Measurements from ENCODE around the gene ALPI. TPM values are rescaled to one million over a fixed set of nuclear protein-coding genes. Genes with fewer than 3 reads are reported as not detected.

The ALPI gene
- total RNA-seq, 1 donor from 2014 or later = not detected

DNA sequence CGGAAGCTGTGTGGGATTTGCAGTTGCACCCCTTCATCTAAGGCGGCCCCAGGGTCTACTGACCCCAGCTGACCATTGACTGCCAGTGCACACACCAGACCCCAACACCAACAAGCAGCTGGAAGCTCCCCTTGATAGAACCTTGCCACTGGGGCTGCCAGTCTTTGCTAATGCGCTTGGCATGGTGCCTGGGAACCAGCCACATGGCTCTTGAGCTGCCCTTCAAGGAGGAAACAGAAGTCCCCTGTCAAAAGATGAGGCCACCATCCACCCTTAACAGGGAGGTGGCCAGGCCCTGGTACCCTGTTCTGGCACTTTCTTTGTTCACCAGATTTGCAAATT, 8.6 kb downstream of the ALPI start:
- ATAC-seq = no peak

GRCh38 chr2:232465061-232465460, 9.1 kb downstream of the ALPI start:
- ATAC-seq = no peak

DNA sequence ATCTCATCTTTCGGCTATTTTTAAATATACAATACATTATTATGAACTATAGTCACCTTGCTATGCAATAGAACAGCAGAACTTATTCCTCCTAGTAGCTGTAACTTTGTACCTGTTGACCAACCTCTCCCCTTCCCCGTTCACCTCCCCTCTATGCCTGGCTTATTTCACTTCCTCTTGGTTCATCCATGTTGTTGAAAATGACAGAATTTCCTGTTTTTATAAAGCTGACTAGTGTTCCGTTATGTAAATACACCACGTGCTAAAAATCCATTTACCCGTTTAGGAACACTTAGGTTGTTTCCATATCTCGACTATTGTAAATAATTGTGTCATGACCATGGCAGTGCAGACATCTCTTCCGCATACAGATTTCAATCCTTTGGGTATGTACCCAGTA, 10.3 kb downstream of the ALPI start:
- no peak for ATAC-seq

- ATAC-seq = no peak
These were observed 17.5 kb downstream of the ALPI start for GRCh38 chr2:232473467-232473890.

GRCh38 chr2:232476045-232476444, 20.1 kb downstream of the ALPI start:
- ATAC-seq = no peak

DNA sequence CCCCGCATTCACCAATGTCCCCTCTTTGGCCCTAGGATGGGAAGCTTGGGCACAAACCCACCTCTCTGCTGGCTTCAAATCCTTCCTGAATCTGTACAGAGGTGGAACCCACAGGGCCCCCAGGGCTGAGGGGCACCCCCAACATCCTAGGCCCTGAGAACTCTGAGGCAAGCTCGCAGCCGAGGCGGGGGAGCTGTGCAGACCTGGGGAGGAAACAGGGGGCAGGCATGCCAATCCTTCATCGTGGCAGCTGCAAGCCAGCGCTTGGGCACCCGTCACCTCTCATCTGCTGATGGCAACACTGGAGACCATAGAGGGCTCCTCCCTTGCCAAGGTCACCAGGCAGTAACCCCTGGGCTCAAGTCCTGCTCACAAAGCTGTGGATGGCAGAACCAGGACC, 20.8 kb downstream of the ALPI start:
- ATAC-seq = no peak

DNA sequence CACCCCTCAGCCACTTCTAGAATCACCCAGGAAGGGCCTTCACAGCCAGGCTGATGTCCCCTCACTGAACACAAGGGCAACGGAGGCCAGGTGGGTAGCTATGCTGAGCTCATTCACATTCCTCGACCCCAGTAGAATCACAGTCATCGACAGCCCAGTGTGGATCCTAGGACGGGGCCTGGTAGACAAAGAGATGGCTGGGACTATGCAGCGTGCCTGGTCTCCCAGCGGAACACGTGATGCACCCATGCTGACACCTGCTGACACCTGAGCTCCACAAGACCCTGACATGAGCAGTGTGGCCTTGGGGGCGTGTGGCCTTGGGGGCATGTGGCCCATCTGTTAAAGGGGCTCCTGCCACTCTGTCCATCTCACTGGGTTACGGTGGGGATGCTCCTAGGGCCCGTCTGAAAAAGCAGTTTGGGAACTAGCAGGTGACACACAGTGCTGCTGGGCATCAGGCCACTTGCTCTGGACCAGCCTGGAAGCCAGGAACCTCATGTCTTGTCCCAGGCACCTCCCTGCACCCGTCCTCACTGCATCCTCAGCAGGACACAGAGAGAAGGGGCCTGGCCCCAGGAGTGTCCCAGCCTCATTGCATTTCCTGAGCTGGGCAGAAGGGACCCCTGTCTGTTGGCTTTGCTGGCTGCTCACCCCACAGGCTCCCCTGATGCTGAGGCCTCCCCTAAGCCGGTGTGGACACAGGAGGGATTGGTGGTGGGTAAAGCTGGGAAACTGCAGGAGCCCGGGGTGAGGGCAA, 22.0 kb downstream of the ALPI start:
- no peak for ATAC-seq

DNA sequence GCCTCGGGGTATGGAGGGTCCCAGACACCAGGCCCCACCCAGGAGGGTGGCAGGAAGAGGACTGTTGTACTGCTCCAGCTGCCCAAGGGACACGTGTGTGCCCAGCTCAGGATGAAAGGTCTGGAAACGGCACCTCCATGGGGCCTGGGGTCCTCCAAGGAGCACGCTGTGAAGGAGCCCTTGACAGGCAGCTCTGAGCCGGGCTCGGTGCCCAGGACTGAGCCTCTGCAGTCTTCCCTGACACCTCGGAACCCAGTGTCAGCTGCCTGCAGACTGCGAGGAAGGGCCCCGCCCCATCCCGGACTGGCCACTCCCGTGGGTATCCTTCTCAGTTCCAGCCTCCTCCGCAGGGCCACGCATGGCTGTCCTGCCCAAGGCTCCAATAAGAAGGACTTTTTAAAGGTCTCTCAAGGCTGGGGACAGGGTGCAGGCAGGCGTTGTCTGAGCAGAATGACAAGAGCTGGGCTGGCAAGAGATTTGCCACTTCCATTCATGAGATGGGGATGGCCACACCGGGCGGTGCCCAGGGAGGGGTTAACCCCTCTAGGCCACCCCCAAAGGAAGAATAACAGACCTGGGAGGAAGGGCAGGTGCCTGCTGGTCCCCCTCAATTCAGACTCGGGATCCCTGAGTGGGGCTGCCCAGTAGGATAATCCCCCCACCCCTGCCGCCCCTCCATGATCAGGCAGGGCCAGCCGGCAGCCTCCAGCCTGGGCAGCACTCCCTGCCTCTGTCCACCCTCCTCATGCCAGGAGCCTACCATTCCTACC, 22.8 kb downstream of the ALPI start:
- no peak for ATAC-seq

GRCh38 chr2:232479341-232480200, 23.6 kb downstream of the ALPI start:
- no peak for ATAC-seq

- ATAC-seq = no peak
These were observed 24.5 kb downstream of the ALPI start for GRCh38 chr2:232480201-232481190.

GRCh38 chr2:232481322-232482140, 25.6 kb downstream of the ALPI start:
- no peak for ATAC-seq

- ATAC-seq = no peak
These were observed 26.6 kb downstream of the ALPI start for GRCh38 chr2:232482301-232483238.

DNA sequence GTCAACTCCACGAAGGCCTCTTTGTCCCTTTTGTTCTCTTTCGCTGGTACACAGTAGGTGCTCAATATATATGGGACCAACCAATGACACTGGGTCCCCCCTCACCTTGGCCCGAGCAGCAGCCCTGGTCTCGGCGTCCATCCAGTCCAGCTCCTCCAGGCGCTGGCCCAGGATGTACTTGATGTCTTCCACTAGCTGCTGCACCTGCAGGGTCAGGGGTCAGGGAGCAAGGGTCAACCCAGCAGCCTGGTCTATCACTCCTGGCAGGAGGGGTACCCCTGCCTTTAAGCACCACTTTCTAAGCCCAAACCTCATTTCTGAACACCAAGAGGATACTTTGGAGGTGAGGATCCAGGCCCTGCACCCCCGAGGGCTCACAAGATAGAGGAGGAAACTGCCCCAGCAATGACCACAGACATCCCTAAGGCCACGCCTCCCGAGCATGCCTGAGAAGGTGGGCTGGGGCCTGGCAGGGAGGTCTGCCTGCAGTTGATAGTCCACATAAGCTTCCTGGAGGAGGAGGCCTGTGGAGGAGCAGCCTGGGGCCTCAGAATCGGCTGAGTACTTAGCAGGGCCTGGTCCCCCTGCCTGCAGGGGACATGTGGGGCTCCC, 27.5 kb downstream of the ALPI start:
- no peak for ATAC-seq

- no peak for ATAC-seq
These were observed 28.1 kb downstream of the ALPI start for GRCh38 chr2:232483923-232484627.

DNA sequence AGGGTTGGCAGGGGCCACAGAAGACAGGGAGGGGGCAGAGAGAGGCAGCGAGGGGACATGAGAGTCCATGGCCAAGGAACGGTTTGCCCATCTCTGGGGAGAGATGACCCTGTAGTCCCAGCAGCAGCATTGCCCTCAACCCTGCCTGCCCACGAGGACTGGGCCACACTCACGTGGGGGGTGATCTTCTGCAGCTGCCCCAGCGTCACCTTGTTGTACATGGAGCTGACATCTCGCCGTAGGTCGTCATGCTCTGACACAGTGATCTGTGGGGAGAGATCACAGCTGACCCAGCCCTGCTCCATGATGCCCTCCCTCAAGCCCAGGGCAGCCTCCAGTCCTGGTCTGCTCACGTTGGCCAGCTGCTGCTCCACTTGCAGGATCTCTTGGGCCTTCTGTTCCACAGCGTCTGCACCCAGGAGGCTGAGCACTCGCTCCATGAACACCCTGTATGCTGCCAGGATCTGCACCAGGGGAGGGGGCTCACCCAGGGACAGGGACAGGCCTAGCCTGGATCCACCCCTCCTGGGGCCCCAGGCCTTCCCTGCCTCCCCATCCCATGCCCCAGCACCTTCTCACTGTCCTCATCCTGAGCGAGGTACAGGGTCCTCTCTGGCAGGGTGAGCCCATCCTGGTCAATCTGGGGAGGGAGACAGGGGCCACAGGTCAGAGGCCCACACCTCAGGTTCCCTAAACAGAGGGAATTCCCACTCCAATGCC, 28.8 kb downstream of the ALPI start:
- ATAC-seq = no peak

DNA sequence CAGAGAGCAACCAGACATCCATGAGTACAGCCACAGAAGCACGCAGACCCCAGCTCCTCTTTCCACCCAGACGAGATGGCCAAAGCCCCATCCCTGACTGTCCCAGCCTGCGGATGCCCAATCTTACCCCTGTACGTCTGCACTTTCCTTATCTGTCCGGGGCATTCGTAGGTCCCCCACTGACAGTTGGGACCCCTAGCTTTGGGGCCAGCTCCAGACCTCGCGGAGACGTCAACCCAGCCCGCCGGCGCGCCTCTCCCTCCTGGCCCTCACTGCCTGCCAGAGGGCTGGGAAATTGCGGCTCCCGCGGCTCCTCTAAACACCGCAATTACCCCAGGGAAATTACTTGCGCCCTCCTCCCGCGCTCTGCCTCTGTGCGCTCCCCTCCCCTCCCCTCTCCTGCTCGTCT, 29.4 kb downstream of the ALPI start:
- no peak for ATAC-seq

DNA sequence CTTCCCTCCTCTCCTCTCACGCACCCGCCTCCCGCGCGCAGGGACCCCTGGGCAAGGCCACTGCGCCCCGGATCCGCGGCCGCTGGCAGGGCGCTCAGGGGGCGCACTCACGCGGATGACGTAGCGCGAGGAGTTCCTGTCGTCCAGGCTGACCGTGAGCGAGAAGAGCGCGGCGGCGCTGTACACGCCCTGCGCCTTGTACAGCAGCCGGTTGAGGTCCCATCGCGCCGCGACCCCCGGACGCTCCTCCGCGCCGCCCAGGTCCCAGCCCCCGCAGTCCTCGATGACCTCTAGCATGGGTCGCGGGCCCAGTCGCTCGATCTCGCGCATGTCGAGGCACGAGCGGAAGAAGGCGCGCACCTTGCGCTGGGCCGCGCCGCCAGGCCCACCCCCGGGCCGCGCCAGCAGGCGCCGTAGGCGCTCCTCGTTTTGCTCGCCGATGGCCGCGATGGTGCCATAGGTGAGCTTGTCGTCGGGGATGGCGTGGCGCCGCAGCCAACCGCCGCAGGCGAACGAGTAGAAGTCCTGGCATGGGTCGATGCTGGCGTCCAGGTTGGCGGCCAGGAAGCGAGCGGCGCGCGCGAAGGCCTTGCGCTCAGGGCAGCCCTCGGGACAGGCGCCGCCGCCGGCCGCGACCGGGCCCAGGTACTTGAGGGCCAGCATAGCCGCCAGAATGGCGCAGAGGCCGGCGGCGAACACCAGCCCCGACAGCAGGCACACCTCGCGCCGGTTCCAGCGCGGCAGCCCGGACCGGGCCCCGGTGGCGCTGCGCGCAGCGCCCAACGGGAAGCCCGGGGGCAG, 30.0 kb downstream of the ALPI start:
- no peak for ATAC-seq
